Hippocampal formation (tissue), 2 donors: ENCODE measurements around the gene VEZF1.
"Not testable (repeated sequence)": the region's sequence is repeated elsewhere in the genome, so short reads cannot be mapped to it uniquely, and the experiment has no call there.

Source experiments
- DNase-seq, 2 donors: peaks; one replicate each; lab custom pipeline; 2025; lab: John Stamatoyannopoulos, UW

VEZF1 gene

DNA sequence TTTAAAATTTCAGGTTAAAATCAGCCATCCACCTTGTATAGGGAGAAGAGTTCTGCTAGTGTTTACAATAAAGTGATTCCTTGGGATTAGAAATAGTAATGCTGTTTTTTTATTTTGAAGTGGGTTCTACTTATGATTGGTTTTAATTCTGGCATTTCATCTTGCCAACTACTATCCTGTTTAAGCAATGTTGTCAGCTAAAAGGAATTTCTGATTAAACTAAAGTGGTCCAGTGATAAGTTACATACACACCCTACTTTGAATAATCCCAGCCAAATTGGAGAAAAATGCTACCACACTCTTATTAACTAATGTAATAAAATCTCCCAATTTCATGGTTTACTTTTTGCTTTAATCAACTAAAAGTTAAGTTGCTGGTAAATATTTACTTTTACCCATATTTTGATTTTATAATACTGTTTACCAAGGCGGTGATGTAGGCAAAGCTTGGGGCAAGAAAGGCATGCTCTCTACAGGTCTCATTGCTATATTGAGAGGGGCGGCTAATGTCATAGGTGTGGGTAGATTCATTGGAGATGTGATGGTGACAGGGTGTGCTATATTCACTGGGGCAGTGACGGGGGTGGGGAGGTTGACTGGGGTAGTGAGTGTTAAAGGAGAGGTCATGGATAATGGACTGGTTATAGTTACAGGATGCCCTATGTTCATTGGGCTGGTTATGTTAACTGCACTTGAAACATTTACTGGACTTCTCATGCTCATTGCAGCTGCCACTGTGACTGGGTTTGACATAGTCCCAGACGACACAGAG lies 13.8 kb downstream of the VEZF1 start:
- DNase-seq = not testable (repeated sequence)

GRCh38 chr17:57972151-57972550 lies 15.9 kb downstream of the VEZF1 start:
- DNase-seq = no peak

DNA sequence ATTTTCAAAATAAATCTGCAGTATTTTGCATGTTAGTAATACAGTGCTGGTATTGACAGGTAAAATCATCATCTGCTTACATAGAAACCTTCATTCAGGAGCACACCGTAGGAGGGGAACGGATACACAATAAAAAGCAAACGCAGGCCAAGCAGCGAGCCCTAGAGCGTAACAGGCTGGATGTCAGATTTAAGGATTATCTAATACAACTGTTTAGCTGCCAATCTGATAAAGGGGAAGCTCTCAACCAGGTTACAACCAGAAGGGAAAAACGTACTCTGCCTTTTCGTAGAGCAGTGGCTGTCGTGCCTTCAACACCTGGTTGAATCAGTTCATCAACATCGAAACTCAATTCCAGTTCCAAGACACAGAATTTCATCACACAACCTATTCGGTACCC lies 16.5 kb downstream of the VEZF1 start:
- no peak for DNase-seq

DNA sequence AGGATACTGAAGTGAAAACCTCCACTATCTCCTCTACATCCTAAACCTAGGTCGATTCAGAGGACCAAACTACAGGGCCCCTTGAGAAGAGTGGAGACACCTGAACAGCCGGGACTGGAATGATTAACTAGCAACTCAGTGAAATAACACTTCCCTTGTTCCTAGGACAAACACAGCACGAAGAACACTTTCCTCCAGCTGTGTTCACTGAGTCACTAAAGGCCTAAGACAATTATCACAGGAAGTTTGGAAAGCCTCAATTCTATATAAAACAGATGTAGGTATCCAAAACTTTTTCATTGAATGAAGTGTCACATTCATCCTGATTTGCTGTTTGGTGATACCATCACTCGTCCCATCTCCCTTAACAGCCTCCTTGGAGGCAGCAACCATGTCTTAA lies 17.3 kb downstream of the VEZF1 start:
- DNase-seq = no peak

DNA sequence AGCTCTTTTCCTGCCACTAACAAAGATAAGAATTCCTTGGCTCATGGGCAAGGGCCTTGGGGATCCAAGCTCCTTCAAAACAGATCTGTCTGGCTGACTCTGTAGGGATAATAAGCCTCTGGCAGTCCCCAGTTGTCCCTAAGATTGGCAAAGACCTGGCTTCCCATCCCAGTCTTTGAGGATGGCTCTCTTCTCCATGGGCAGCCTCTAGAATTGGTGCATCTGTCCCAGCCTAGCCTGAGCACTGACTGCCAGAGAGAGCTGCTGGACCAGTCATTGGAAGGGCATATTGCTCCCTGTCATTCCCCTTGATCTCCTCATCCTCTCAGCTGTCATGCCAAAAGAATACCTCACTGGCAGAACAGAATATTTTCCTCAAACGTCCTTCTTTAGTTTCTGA lies 19.6 kb downstream of the VEZF1 start:
- no peak for DNase-seq

DNA sequence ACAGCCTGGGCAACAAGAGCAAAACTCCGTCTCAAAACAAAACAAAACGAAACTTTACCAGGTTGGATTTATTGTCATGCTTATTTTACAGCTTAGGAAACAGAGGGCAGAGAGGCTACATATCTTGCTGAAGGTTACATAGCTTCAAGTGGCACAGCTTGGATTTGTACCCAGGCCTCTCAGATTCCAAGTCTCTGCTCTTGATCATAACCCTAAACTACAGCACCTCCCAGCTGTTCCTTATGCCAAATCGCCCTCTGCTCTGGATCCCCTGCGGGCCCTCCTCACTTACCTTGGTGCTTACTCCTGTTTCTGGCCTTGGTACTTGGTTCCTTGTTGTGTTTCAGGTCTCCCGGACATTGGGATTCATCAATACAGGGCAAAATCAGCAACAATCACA lies 21.2 kb downstream of the VEZF1 start:
- no peak for DNase-seq

GRCh38 chr17:57966246-57966645 lies 21.8 kb downstream of the VEZF1 start:
- DNase-seq = no peak

GRCh38 chr17:57965521-57966160 lies 22.4 kb downstream of the VEZF1 start:
- DNase-seq = no peak

DNA sequence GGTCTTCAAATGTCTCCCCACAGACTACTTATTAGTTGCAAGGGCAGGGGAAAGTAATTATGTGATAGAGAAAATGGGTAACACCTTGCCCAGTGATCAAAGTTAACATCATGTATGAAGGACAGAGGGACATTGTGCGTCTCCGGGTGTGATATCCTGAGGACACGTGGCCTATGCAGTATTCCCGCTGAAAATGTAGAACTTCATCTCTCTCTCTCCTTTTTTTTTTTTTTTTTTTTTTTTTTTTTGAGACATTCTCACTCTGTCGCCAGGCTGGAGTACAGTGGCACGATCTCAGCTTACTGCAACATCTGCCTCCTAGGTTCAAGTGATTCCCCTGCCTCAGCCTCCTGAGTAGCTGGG lies 24.9 kb downstream of the VEZF1 start:
- DNase-seq = no peak

DNA sequence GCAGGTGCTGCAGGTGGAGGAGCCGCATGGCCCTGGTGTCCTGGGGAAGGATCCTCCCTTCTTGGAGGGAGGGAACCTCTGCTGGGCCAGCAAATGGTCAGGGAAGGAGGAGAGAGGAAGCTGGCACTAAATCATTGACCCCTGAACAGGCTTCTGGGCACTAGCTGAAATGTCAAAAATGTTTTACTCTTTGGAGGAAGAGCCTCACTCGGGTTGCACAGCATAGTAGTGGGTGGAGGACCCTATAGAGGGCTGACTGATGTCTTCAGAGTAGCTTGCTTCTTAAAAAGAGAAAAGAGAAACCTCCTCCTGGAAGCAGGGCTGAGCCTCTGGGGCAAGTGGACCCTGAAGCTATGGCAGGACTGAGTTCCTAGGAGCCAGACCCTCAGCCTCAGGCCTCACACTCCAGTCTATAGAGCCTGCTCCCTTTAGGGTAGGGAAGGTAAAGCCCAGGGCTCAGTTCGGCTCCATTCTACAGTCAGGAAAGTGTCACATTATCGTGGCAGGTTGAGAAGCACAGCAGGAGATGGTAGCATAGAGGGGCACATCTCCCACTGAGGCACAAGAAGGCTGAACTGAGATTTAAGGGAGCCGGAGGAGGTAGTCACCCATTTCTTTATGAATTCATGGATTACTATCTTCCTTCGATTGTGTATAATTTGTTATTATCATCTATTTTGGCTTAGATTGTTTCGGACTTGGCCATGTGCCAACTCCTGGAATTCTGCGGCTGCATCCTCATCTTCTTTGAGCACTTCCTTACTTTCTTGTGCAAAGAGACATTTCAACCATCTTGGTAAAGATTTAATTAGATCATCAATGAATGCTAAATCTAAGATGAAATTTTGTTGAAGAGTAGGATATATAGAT lies 25.5 kb downstream of the VEZF1 start:
- no peak for DNase-seq

- DNase-seq = no peak
These were observed 28.1 kb downstream of the VEZF1 start for GRCh38 chr17:57959929-57960328.

DNA sequence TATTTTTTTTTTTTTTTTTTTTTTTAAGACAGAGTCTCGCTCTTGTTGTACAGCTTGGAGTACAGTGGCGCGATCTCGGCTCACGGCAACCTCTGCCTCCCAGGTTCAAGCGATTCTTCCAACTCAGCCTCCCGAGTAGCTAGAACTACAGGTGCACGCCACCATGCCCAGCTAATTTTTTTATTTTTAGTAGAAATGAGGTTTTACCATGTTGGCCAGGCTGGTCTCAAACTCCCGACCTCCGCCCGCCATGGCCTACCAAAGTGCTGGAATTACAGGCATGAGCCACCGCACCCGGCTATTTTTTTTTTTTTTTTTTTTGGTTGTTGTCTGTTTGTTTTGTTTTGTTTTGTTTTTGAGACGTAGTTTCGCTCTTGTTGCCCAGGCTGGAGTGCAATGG lies 29.7 kb downstream of the VEZF1 start:
- DNase-seq = not testable (repeated sequence)

DNA sequence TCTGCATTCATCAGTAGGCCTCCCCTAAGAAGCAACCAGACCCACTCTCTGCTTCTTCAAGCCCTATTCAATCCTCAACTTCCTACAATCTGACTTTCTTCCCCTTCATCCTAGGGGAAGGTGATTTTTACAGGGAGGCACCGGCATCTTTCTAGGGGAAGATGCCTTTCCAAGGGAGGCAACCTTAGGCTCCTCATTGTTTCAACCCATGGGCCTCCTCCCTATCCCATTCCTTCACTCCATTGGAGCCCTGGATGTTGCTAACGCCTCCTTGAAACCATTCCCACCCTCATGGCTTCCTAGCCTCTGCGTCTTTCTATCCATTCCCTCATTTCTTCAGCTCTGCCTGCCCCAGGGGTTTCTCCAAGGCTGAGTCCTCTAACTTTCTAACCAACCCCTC lies 30.2 kb downstream of the VEZF1 start:
- DNase-seq = no peak

GRCh38 chr17:57957120-57957850 lies 30.8 kb downstream of the VEZF1 start:
- DNase-seq = no peak

DNA sequence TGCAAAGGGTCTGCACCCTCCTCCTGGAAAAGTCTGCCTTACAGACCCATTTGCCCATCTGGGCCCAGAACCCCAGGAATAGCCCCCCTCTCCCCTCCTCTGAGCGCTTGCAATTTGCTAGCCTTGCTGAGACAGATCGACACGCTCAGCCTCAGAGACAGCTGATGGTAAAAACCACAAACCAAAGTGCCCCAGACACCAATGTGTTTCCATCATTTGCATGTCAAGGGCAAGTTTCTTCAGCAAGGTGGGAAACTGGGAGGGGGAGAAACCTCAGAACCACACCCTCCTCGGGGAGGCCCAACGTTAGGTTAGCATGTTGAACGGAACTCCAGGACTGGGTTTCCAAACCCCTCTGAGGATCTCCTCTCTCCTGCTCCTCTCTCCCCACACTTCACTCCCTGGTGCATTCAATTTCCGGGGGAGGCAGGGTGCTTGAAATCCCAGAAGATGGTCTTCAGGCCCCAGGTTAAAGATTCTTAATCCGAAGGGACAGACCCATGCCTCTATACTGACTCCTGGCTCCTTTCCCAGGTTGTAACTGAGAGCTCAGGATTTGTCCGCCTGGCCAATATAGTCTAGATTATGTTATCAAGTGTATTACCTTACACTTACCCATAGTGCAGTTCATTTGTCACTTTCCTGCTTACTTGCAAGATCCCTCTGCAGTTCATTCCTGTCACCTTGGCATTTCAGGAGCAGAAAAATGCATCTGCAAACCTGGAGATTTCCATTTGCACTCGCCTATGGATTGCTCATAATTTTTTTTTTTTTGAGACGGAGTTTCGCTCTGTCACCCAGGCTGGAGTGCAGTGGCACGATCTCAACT lies 31.5 kb downstream of the VEZF1 start:
- no peak for DNase-seq

GRCh38 chr17:57955183-57955931 lies 32.7 kb downstream of the VEZF1 start, which contains the start of gene CUEDC1:
Gene CUEDC1, minus strand, starts transcription at chr17:57955412. Its CDS starts 69,848 bp downstream, at chr17:57885564.
- DNase-seq = peak; percentile 52 to 82

GRCh38 chr17:57954397-57955182 lies 33.5 kb downstream of the VEZF1 start:
- DNase-seq = peak; percentile 65 to 68

GRCh38 chr17:57953705-57954396 lies 34.2 kb downstream of the VEZF1 start:
- no peak for DNase-seq

GRCh38 chr17:57953219-57953618 lies 34.8 kb downstream of the VEZF1 start:
- no peak for DNase-seq
